Ectodermal cell (in vitro differentiated cells): ENCODE data around the gene TMEM250.

ENCODE experiments used
- H3K27ac ChIP-seq: 2 replicates; pipeline ENCODE4 v1.7.0; 2013; ENCODE audit warnings: mild to moderate bottlenecking, low read depth, low read length; ENCODE audit not compliant: insufficient read depth, poor library complexity, severe bottlenecking
- H3K27me3 ChIP-seq: 2 replicates; pipeline ENCODE4 v1.7.0; 2013; ENCODE audit warnings: mild to moderate bottlenecking, low read length; ENCODE audit not compliant: insufficient read depth, control insufficient read depth, poor library complexity, severe bottlenecking
- H3K36me3 ChIP-seq: one replicate; pipeline ENCODE4 v1.7.0; 2013; ENCODE audit warnings: low read length; ENCODE audit not compliant: control insufficient read depth, insufficient read depth
- H3K4me1 ChIP-seq: one replicate; pipeline ENCODE4 v1.7.0; 2013; ENCODE audit warnings: low read length; ENCODE audit not compliant: control insufficient read depth, insufficient read depth
- H3K4me3 ChIP-seq: 2 replicates; pipeline ENCODE4 v1.7.0; 2013; ENCODE audit warnings: low read depth, low read length, control low read depth; ENCODE audit not compliant: insufficient read depth
- H3K9me3 ChIP-seq: 2 replicates; pipeline ENCODE4 v1.7.0; 2013; ENCODE audit warnings: mild to moderate bottlenecking, low read length, moderate library complexity; ENCODE audit not compliant: control insufficient read depth
- WGBS, 2 experiments: methylation state at CpG; one replicate each; pipeline ENCODE4 v1.1.7; 2013; ENCODE audit warnings: missing lambda C conversion rate in 2 of 2; 5-methylcytosine and 5-hydroxymethylcytosine counted together

TMEM250 gene

GRCh38 chr9:136075134-136075841 lies 43.4 kb downstream of the TMEM250 start:
- 94 to 95% methylated on average over 35 of the region's 35 CpGs for WGBS, 2 experiments
- H3K4me1 ChIP-seq = no peaks in the 10 kb centered on the region
- H3K36me3 ChIP-seq = no peaks in the 10 kb centered on the region
- no peak overlapping the region for H3K27ac ChIP-seq
- H3K4me3 ChIP-seq = no peak overlapping the region
- H3K9me3 ChIP-seq = no peaks in the 10 kb centered on the region
- no peaks in the 10 kb centered on the region for H3K27me3 ChIP-seq

DNA sequence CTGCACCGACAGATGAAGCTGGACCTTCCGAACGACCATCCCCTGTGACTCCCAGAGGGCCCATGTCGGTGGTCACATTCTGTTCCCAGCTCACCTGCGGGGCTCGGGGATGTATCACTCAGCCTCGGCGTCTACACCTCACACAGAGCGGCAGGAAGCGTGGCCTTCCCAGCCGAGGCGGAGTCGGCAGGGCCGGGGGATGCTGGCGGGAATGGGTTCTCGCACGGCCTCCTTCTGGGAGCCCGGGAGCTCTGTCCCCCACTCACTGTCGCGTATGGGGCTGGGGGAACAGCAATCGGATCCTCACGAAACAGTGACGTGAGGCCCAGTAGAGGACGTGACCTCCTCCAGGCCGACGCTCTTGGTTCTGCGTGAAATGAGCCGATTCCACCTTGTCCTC lies 44.0 kb downstream of the TMEM250 start:
- 92 to 94% methylated on average over 28 of the region's 28 CpGs for WGBS, 2 experiments
- H3K4me1 ChIP-seq = no peaks in the 10 kb centered on the region
- H3K27me3 ChIP-seq = no peaks in the 10 kb centered on the region
- no peak overlapping the region for H3K4me3 ChIP-seq
- H3K27ac ChIP-seq = no peak overlapping the region
- no peaks in the 10 kb centered on the region for H3K36me3 ChIP-seq
- no peaks in the 10 kb centered on the region for H3K9me3 ChIP-seq
